ENCODE data around the gene KCNAB1. TPM values are rescaled to one million over a fixed set of nuclear protein-coding genes. Genes with fewer than 3 reads are reported as not detected.
"Not testable (repeated sequence)": the region's sequence is repeated elsewhere in the genome, so short reads cannot be mapped to it uniquely, and the experiment has no call there.

The KCNAB1 gene
- 0.26 TPM for polyA plus RNA-seq (2013, experiment 1 of 4)
- polyA plus RNA-seq (2013, experiment 2 of 4), result 0.20 TPM
- polyA plus RNA-seq (2013, experiment 3 of 4), result 0.11 TPM
- polyA plus RNA-seq (2013, experiment 4 of 4), result 0.36 TPM

DNA sequence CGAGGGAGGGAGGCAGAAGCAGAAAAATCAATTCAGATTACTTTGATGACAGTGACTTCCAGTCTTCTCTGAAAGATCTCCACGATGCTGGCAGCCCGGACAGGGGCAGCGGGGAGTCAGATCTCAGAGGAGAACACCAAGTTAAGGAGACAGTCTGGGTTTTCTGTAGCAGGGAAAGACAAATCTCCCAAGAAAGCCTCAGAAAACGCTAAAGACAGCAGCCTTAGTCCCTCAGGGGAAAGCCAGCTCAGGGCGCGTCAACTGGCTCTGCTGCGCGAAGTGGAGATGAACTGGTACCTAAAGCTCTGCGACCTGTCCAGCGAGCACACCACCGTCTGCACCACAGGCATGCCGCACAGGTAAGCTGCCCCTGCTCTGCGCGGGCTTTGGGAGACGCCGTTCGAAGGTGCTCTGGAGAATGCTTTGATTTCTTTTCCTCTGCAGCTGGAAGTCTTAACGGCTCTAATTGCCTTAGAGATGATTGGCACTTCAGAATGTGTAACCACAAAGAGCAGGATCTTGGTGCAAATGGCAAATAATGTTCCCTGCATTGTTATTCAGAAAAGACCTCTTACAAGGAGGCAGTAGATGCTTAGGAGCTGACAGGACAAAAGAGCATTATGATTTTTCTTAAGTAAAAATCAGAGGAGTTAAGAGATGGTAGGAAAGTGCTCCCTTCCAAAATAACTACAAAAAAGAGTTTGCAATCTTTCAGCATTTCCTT lies at the start of gene KCNAB1:
TSS of gene KCNAB1 (plus strand) at position 51 of the 724 bp plus-strand sequence.
- H3K9me3 ChIP-seq (ENCODE audit: control insufficient read depth, low read length), result no peaks in the 10 kb centered on the region
- 78 to 79% methylated on average over 19 of the region's 19 CpGs for WGBS, 2 experiments
- H3K36me3 ChIP-seq (ENCODE audit: control insufficient read depth, insufficient read depth, low read length), result no peaks in the 10 kb centered on the region
- H3K4me1 ChIP-seq (ENCODE audit: control insufficient read depth, insufficient read depth, low read length), result no peaks in the 10 kb centered on the region
- H3K4me3 ChIP-seq (ENCODE audit: insufficient read depth, low read depth, low read length), result no peak within 1 kb of the TSS
- H3K27ac ChIP-seq (ENCODE audit: insufficient read depth, low read depth, low read length, poor library complexity, severe bottlenecking), result no peak within 1 kb of the TSS
- no peaks in the 10 kb centered on the region for H3K27me3 ChIP-seq (ENCODE audit: control insufficient read depth, insufficient read depth, low read length, poor library complexity, severe bottlenecking)

DNA sequence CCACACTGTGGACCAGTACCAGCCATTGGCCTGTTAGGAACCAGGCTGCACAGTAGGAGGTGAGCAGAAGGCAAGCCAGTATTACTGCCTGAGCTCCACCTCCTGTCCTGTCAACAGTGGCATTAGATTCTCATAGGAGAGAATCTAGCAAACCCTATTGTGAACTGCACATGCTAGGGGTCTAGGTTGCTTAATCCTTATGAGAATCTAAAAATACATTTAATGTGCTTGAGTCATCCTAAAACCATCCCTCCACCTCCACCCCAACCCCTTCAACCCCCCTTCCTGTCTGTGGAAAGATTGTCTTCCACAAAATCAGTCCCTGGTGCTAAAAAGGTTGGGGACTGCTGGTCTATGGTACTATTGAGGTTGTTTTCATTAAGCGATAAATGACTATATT lies 49.3 kb upstream of the KCNAB1 start:
- no peaks in the 10 kb centered on the region for H3K36me3 ChIP-seq (ENCODE audit: control insufficient read depth, insufficient read depth, low read length)
- H3K9me3 ChIP-seq (ENCODE audit: control insufficient read depth, low read length), result no peaks in the 10 kb centered on the region
- no peaks in the 10 kb centered on the region for H3K4me1 ChIP-seq (ENCODE audit: control insufficient read depth, insufficient read depth, low read length)
- no peaks in the 10 kb centered on the region for H3K27me3 ChIP-seq (ENCODE audit: control insufficient read depth, insufficient read depth, low read length, poor library complexity, severe bottlenecking)
- 83% methylated on average over 1 of the region's 1 CpG; no CpG with 5 or more reads in 1 of the 2 experiments for WGBS, 2 experiments
- H3K27ac ChIP-seq (ENCODE audit: insufficient read depth, low read depth, low read length, poor library complexity, severe bottlenecking), result no peak overlapping the region
- H3K4me3 ChIP-seq (ENCODE audit: insufficient read depth, low read depth, low read length), result no peak overlapping the region

DNA sequence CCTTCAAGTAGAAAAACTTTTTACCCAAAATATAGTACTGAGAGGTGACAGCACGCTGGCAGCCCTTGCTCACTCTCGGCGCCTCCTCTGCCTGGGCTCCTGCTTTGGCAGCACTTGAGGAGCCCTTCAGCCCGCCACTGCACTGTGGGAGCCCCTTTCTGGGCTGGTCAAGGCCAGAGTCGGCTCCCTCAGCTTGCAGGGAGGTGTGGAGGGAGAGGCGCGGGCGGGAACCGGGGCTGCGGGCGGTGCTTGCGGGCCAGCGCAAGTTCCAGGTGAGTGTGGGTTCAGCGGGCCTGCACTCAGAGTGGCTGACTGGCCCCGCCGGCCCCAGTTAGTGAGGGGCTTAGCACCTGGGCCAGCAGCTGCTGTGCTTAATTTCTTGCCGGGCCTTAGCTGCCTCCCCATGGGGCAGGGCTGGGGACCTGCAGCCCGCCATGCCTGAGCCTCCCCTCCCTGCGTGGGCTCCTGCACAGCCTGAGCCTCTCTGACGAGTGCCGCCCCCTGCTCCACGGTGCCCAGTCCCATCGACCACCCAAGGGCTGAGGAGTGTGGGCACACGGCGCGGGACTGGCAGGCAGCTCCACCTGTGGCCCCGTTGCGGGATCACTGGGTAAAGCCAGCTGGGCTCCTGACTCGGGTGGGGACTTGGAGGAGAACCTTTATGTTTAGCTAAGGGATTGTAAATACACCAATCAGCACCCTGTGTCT lies 47.3 kb upstream of the KCNAB1 start:
- 93 to 94% methylated on average over 29 of the region's 29 CpGs for WGBS, 2 experiments
- H3K36me3 ChIP-seq (ENCODE audit: control insufficient read depth, insufficient read depth, low read length); H3K4me1 ChIP-seq (ENCODE audit: control insufficient read depth, insufficient read depth, low read length); H3K27me3 ChIP-seq (ENCODE audit: control insufficient read depth, insufficient read depth, low read length, poor library complexity, severe bottlenecking); H3K9me3 ChIP-seq (ENCODE audit: control insufficient read depth, low read length); H3K4me3 ChIP-seq (ENCODE audit: insufficient read depth, low read depth, low read length); H3K27ac ChIP-seq (ENCODE audit: insufficient read depth, low read depth, low read length, poor library complexity, severe bottlenecking): not testable (repeated sequence)

DNA sequence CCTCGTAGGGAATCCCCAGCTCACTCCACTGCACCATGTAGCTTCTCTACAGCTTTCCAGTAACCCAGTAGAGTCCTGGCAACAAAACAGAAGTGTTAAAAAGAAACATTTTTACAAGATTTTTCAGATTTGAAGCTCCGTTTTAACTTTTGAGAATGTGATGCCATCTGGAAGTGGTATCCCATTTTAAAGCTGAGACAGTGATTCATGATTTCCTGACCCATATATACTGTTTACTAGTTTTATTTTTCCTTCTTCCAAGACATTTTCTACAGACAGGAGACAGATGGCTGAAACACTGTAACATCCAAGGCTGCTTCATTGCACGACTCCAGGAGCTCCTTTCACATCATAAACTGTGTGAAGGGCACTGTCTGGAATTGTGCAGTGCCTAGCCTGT lies 30.3 kb upstream of the KCNAB1 start:
- Histone ChIP-seq H3K27me3 (ENCODE audit: control insufficient read depth, insufficient read depth, low read length, poor library complexity, severe bottlenecking) (no peaks in the 10 kb centered on the region), H3K4me1 (ENCODE audit: control insufficient read depth, insufficient read depth, low read length) (no peaks in the 10 kb centered on the region), H3K36me3 (ENCODE audit: control insufficient read depth, insufficient read depth, low read length) (no peaks in the 10 kb centered on the region), H3K27ac (ENCODE audit: insufficient read depth, low read depth, low read length, poor library complexity, severe bottlenecking) (no peak overlapping the region), H3K4me3 (ENCODE audit: insufficient read depth, low read depth, low read length) (no peak overlapping the region), H3K9me3 (ENCODE audit: control insufficient read depth, low read length) (no peaks in the 10 kb centered on the region)
- 91 to 93% methylated on average over 3 of the region's 3 CpGs for WGBS, 2 experiments

DNA sequence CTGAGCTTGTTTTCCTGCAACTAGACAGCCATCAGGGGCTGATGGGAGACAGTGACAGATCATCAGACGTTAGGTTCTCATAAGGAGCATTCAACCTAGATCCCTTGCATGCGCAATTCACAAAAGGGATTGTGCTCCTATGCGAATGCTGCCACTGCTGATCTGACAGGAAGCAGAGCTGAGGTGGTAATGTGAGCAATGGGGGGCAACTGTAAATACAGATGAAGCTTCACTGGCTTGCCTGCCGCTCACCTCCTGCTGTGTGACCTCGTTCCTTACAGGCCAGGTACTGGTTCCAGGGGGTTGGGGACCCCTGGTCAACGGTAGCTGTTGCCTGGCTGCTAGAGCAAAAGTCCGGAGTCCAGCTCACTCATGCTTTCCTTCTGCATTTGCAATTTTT lies 26.4 kb upstream of the KCNAB1 start:
- H3K27me3 ChIP-seq (ENCODE audit: control insufficient read depth, insufficient read depth, low read length, poor library complexity, severe bottlenecking), result no peaks in the 10 kb centered on the region
- H3K9me3 ChIP-seq (ENCODE audit: control insufficient read depth, low read length), result no peaks in the 10 kb centered on the region
- no peaks in the 10 kb centered on the region for H3K36me3 ChIP-seq (ENCODE audit: control insufficient read depth, insufficient read depth, low read length)
- WGBS, 2 experiments, result 27 to 31% methylated on average over 7 of the region's 7 CpGs
- no peaks in the 10 kb centered on the region for H3K4me1 ChIP-seq (ENCODE audit: control insufficient read depth, insufficient read depth, low read length)
- no peak overlapping the region for H3K4me3 ChIP-seq (ENCODE audit: insufficient read depth, low read depth, low read length)
- H3K27ac ChIP-seq (ENCODE audit: insufficient read depth, low read depth, low read length, poor library complexity, severe bottlenecking), result no peak overlapping the region

DNA sequence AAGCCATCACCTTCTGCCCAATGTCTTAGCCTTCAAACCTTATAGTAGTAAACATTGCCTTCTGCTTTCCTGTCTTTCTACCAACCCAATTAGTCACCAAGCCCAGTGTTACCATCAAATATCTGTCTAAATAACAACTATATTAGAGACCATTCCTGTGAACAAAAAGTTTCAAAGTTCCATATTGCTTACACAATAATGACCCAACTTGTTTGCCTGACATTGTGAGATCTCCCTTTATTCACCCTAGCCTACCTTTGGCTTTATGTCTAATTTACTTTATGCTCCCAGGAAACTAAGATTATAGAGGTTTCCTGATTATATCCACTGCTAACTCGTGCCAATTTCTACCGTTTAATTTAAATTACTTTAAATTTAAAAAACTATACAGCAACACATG lies 26.0 kb upstream of the KCNAB1 start:
- 85 to 100% methylated on average over 1 to 2 of the region's 2 CpGs for WGBS, 2 experiments
- Histone ChIP-seq H3K4me3 (ENCODE audit: insufficient read depth, low read depth, low read length) (no peak overlapping the region), H3K36me3 (ENCODE audit: control insufficient read depth, insufficient read depth, low read length) (no peaks in the 10 kb centered on the region), H3K27me3 (ENCODE audit: control insufficient read depth, insufficient read depth, low read length, poor library complexity, severe bottlenecking) (no peaks in the 10 kb centered on the region), H3K27ac (ENCODE audit: insufficient read depth, low read depth, low read length, poor library complexity, severe bottlenecking) (no peak overlapping the region), H3K9me3 (ENCODE audit: control insufficient read depth, low read length) (no peaks in the 10 kb centered on the region), H3K4me1 (ENCODE audit: control insufficient read depth, insufficient read depth, low read length) (no peaks in the 10 kb centered on the region)

DNA sequence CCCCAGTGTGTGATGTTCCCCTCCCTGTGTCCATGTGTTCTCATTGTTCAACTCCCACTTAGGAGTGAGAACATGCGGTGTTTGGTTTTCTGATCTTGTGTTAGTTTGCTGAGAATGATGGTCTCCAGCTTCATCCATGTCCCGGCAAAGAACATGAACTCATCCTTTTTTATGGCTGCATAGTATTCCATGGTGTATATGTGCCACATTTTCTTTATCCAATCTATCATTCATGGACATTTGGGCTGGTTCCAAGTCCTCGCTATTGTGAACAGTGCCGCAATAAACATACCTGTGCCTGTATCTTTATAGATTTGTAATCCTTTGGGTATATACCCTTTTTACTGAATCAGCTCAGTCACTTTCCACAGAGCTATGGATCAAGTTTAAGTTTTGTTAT lies 24.7 kb upstream of the KCNAB1 start:
- 92 to 96% methylated on average over 2 to 4 of the region's 4 CpGs for WGBS, 2 experiments
- not testable (repeated sequence) for H3K4me3 ChIP-seq (ENCODE audit: insufficient read depth, low read depth, low read length)

DNA sequence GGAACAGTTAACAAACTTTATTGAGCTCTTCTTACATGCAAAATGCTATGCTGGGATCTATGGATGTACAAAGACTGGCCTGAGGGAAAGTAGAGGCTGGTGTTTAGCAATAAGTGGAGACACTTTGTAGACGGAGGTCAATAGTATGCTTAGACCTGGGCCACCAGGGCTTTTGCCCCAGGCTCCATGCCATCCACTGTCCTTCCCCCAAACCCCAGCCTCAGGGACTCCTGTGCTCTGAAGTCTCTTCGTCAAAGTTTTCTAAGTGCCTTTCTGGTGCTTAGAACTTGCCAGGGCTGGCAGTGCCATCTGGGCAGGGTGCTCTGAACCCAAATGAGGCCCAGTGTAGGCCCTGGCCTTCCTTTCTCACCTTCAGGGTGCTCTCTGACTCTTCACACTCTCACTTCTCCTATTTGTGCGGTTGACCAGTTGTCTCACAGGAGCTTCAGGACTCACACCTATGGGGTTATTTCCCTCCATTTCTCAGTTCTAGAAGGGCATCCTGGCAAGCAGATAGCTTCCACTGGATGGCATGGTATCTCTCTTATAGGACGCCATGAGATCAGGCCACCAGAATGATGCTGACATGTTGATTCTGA lies 21.8 kb upstream of the KCNAB1 start:
- Histone ChIP-seq H3K36me3 (ENCODE audit: control insufficient read depth, insufficient read depth, low read length) (no peaks in the 10 kb centered on the region), H3K27me3 (ENCODE audit: control insufficient read depth, insufficient read depth, low read length, poor library complexity, severe bottlenecking) (no peaks in the 10 kb centered on the region), H3K4me1 (ENCODE audit: control insufficient read depth, insufficient read depth, low read length) (no peaks in the 10 kb centered on the region), H3K27ac (ENCODE audit: insufficient read depth, low read depth, low read length, poor library complexity, severe bottlenecking) (no peak overlapping the region), H3K9me3 (ENCODE audit: control insufficient read depth, low read length) (no peaks in the 10 kb centered on the region), H3K4me3 (ENCODE audit: insufficient read depth, low read depth, low read length) (no peak overlapping the region)
- 91 to 92% methylated on average over 4 of the region's 4 CpGs for WGBS, 2 experiments

More for the DNA sequence above, 24.7 kb upstream of the KCNAB1 start:
- H3K9me3 ChIP-seq (ENCODE audit: control insufficient read depth, low read length); H3K27ac ChIP-seq (ENCODE audit: insufficient read depth, low read depth, low read length, poor library complexity, severe bottlenecking); H3K36me3 ChIP-seq (ENCODE audit: control insufficient read depth, insufficient read depth, low read length); H3K4me1 ChIP-seq (ENCODE audit: control insufficient read depth, insufficient read depth, low read length); H3K27me3 ChIP-seq (ENCODE audit: control insufficient read depth, insufficient read depth, low read length, poor library complexity, severe bottlenecking): not testable (repeated sequence)

DNA sequence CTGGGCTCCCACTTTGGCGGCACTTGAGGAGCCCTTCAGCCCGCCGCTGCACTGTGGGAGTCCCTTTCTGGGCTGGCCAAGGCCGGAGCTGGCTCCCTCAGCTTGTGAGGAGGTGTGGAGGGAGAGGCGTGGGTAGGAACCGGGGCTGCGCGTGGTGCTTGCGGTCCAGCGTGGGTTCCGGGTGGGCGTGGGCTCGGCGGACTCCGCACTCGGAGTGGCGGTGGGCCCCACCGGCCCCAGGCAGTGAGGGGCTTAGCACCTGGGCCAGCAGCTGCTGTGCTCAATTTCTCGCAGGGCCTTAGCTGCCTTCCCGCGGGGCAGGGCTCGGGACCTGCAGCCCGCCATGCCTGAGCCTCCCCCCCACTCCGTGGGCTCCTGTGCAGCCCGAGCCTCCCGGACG lies 21.0 kb upstream of the KCNAB1 start:
- not testable (repeated sequence) for H3K4me3 ChIP-seq (ENCODE audit: insufficient read depth, low read depth, low read length); H3K27ac ChIP-seq (ENCODE audit: insufficient read depth, low read depth, low read length, poor library complexity, severe bottlenecking); H3K4me1 ChIP-seq (ENCODE audit: control insufficient read depth, insufficient read depth, low read length); H3K36me3 ChIP-seq (ENCODE audit: control insufficient read depth, insufficient read depth, low read length); H3K27me3 ChIP-seq (ENCODE audit: control insufficient read depth, insufficient read depth, low read length, poor library complexity, severe bottlenecking); H3K9me3 ChIP-seq (ENCODE audit: control insufficient read depth, low read length)
- 91 to 93% methylated on average over 27 of the region's 27 CpGs for WGBS, 2 experiments

DNA sequence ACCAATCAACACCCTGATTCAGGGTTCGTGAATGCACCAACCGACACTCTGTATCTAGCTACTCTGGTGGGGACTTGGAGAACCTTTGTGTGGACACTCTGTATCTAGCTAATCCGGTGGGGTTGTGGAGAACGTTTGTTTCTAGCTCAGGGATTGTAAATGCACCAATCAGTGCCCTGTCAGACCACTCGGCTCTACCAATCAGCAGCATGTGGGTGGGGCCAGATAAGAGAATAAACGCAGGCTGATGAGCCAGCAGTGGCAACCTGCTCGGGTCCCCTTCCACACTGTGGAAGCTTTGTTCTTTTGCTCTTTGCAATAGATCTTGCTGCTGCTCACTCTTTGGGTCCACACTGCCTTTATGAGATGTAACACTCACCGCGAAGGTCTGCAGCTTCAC lies 20.4 kb upstream of the KCNAB1 start:
- WGBS, 2 experiments, result 88 to 94% methylated on average over 9 of the region's 9 CpGs
- not testable (repeated sequence) for H3K9me3 ChIP-seq (ENCODE audit: control insufficient read depth, low read length); H3K27ac ChIP-seq (ENCODE audit: insufficient read depth, low read depth, low read length, poor library complexity, severe bottlenecking); H3K4me1 ChIP-seq (ENCODE audit: control insufficient read depth, insufficient read depth, low read length); H3K36me3 ChIP-seq (ENCODE audit: control insufficient read depth, insufficient read depth, low read length); H3K27me3 ChIP-seq (ENCODE audit: control insufficient read depth, insufficient read depth, low read length, poor library complexity, severe bottlenecking); H3K4me3 ChIP-seq (ENCODE audit: insufficient read depth, low read depth, low read length)

Data from ectodermal cell (in vitro differentiated cells).